ENCODE results near the gene OLFML3.

Gene OLFML3, protein sequence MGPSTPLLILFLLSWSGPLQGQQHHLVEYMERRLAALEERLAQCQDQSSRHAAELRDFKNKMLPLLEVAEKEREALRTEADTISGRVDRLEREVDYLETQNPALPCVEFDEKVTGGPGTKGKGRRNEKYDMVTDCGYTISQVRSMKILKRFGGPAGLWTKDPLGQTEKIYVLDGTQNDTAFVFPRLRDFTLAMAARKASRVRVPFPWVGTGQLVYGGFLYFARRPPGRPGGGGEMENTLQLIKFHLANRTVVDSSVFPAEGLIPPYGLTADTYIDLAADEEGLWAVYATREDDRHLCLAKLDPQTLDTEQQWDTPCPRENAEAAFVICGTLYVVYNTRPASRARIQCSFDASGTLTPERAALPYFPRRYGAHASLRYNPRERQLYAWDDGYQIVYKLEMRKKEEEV

DNA sequence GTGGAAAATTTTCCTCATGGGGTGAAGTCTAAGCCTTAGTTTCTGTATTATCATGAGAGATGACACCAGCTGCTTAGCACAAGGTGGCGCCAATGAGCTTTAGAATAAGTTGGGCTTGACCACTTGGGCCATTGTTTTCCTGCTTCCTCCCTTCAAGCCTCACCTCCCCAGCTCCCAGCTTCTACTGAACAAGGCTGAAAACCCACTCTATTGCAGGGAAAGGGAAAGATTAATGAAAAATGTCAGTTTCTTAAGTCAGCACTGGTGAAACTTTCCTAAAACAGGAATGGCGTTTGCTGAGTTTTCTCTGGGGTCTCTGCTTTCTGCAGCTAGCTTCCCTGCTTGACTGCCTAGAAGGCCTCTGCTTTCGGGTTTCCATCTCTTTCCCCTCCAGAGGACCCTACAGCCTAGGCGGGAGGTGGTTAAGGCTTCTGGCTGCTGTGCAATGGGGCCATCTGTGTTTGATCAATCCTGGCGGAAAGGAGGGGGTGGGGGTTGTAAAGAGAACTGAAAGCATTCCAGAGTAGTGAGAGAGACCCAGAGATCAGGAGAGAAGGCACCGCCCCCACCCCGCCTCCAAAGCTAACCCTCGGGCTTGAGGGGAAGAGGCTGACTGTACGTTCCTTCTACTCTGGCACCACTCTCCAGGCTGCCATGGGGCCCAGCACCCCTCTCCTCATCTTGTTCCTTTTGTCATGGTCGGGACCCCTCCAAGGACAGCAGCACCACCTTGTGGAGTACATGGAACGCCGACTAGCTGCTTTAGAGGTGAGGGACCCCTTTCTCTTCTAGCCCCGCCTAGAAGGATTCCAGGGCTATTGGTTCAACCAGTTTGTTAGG is at the start of gene OLFML3:
Gene OLFML3, plus strand, starts transcription at position 612 of the 840 bp plus-strand sequence. Its CDS starts 43 bp downstream, at position 655.
- DNase-seq (ENCODE audit: low read depth), result peak; percentile 97
- peak within 1 kb of the TSS; percentile 82 for H3K4me3 ChIP-seq (ENCODE audit: low read length)
- TF ChIP-seq, protein P1, sequence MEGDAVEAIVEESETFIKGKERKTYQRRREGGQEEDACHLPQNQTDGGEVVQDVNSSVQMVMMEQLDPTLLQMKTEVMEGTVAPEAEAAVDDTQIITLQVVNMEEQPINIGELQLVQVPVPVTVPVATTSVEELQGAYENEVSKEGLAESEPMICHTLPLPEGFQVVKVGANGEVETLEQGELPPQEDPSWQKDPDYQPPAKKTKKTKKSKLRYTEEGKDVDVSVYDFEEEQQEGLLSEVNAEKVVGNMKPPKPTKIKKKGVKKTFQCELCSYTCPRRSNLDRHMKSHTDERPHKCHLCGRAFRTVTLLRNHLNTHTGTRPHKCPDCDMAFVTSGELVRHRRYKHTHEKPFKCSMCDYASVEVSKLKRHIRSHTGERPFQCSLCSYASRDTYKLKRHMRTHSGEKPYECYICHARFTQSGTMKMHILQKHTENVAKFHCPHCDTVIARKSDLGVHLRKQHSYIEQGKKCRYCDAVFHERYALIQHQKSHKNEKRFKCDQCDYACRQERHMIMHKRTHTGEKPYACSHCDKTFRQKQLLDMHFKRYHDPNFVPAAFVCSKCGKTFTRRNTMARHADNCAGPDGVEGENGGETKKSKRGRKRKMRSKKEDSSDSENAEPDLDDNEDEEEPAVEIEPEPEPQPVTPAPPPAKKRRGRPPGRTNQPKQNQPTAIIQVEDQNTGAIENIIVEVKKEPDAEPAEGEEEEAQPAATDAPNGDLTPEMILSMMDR (conservative IDR thresholded peaks at IDR 0.05; ENCODE audit: low read length), result peak; percentile 85

DNA sequence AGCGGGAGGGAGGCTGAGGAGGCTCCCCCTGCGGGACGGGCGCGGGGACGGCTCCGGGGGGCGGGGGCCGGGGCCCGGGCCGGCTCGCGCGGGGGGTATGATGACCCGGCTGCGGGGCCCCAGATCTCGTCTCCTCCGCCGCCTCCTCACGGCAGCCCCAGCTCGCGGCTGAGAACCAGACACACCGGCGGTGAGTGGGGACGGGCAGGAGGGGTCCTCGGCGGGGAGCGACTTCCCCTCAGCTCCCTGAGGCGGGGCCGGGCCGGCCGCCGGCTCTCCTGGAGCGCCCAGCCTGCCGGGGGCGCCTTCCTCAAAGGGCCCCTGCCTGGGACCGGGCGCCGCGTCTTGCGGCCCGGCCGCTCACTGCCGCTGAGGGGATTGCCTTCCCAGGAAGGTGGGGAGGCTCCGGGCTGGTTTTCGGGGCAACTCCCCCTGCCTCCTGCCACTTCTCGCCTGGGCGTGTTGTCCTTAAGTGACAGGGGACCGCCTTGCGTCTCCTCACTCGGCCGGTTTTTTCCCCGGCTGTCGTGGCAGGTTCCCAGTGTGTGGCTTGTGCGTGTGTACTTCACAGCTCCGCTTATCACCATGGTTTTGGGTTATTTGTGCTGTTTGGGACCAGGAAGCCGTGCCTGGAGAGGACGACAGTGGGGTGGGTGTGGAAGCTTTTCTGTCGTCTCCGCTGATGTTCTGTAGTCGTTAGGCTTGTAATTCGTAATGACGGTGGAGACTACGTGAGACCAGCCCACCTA is 49.4 kb upstream of the OLFML3 start:
- TF ChIP-seq, protein P1 (conservative IDR thresholded peaks at IDR 0.05; ENCODE audit: low read length), result no peak
- H3K4me3 ChIP-seq (ENCODE audit: low read length), result peak overlapping the region; percentile 93
- peak; percentile 51 for DNase-seq (ENCODE audit: low read depth)

DNA sequence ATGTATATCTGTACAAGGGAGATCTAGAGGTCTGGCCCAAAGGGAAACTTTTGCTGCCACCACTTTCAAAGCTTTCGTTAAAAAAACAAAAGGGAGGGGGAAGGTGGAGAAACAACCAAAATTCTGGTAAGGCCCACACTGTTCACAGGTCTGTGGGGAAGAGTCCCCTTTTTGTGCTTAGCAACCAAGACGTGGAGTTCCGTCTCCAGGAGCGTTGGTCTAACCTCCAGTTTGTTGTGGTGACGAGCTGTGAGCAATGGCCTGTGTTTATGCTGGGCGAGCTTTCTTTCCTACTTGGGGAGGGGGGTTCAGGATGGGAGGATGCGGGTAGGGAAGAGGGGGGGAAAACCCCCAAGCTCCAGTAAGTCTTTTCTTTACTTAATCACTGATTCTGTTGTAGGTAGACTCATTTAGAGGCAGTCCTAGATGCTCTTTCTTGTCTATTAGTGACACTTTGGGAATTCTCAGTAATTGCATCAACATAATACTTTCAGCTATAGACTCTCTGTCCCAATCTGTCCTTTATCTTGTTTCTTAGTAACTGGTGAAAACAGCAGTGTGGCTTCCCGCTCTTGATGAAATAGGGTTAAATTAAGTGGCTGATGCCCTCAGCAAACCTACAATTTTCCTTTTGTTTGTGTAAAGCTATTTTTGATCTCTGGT is 48.6 kb upstream of the OLFML3 start:
- H3K4me3 ChIP-seq (ENCODE audit: low read length), result peak overlapping the region; percentile 93
- TF ChIP-seq, protein P1 (conservative IDR thresholded peaks at IDR 0.05; ENCODE audit: low read length), result no peak
- peak; percentile 72 for DNase-seq (ENCODE audit: low read depth)

DNA sequence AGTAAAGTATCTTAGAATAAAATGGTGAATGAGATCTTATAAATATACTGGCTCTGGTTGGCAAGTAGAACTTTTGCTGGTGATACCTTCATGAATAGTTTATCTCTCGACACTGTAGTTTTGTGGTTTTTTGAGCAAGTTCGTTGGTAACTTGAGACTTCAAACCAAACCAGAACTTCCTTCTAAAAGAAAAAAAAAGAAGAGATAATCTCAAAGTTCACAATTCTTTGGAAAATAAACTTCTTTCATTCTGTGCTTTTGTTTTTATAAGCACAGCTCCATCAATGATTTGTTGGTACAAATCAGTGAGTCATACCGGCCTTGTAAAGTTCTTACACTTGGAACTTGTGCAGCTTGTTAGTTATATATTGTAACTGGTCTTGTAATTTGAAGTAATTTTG is 47.8 kb upstream of the OLFML3 start:
- TF ChIP-seq, protein P1 (conservative IDR thresholded peaks at IDR 0.05; ENCODE audit: low read length), result no peak
- H3K4me3 ChIP-seq (ENCODE audit: low read length), result peak overlapping the region; percentile 93
- peak; percentile 24 for DNase-seq (ENCODE audit: low read depth)

DNA sequence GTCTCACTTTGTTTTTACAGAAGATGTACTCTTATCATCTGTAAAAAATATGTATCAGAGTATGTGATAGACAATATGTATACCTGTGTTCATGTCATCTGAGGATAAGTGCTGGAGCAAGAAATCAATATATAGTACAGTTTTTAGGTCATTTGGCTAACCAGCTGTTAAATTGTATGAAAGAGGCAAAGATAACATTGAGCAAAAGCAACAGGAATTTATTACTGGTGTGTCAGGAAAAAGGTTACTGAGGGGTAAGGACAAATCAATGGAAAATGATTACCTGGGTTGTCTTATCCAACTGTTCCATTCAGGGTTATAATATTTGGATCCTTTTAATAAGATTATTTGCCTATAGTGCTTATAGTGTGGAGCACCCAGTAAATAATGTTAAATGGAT is 45.3 kb upstream of the OLFML3 start:
- DNase-seq (ENCODE audit: low read depth), result no peak
- H3K4me3 ChIP-seq (ENCODE audit: low read length), result no peak overlapping the region
- TF ChIP-seq, protein P1 (conservative IDR thresholded peaks at IDR 0.05; ENCODE audit: low read length), result no peak

DNA sequence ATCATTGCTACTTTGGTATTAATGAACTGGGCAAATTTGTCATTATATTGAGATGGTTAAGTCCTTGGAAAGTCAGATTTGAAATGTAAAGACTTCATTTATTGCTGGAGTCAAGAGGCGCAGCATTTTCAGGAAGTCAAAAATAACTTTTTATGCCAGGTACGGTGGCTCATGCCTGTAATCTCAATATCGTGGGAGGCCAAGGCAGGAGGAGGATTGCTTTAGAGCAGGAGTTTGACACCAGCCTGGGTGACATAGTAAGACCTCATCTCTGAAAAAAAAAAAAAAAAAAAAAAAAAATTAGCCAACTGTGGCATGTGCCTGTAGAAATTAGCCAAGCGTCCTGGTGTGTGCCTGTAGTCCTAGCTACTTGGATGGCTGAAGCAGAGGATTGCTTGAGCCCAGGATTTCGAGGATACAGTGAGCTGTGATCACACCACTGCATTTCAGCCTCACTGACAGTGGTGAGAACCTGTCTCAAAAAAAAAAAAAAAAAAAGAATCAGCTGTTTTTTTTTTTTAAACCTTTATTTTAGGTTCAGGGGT is 44.7 kb upstream of the OLFML3 start:
- TF ChIP-seq, protein P1 (conservative IDR thresholded peaks at IDR 0.05; ENCODE audit: low read length), result no peak
- no peak overlapping the region for H3K4me3 ChIP-seq (ENCODE audit: low read length)
- no peak for DNase-seq (ENCODE audit: low read depth)

Data from AG10803 (cell line).